GM19239 (cell line): ENCODE results near the gene DIAPH3.

Experiments
- DNase-seq: peaks from one replicate; pipeline ENCODE4 v3.0.0; 2011; ENCODE audit warnings: low spot score; ENCODE audit not compliant: insufficient read length
- FAIRE-seq: peaks from 2 replicates; lab custom pipeline; 2011; peaks lifted over from hg19 to GRCh38; lab: Jason Lieb, UNC

The DIAPH3 gene

DNA sequence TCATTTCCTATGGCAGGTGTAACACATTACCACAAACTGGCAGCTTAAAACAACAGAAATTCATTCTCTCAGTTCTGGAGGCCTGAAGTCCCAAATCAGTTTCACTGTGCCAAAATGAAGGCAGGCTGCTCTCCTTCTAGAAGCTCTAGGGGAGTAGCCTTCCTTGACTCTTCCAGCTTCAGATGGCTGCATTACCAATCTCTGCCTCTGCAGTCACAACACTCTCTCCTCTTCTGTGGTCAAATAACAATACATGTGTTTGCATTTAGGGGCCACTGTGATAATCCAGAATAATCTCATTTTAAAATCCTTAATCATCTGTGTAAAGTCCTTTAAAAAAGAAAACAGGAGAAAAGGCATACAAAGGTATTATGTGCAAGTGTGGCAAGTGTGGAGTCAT is 7.8 kb downstream of the DIAPH3 start:
- FAIRE-seq (no peak), DNase-seq (no peak)

DNA sequence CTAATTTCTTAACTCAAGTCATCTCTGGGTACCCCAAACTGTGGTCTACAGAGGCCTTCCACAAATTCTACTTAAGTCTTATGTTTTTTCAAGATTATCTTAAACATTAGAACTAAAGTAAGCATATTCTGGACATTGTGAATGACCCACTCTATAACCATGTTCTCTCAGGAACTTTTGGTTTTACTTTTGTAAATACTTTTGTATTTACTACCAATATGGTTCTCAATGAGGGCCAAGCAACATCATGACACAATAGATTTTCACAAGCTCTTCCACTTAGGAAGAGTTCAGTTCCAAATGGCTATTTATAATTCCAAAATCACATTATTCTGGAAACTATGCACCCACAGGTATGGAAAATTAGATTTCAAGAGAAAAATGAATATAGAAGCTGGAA is 10.8 kb downstream of the DIAPH3 start:
- DNase-seq (no peak), FAIRE-seq (peak; percentile 33)

- no peak for FAIRE-seq
- no peak for DNase-seq
Measured at GRCh38 chr13:60152114-60152513, 11.6 kb downstream of the DIAPH3 start.

DNA sequence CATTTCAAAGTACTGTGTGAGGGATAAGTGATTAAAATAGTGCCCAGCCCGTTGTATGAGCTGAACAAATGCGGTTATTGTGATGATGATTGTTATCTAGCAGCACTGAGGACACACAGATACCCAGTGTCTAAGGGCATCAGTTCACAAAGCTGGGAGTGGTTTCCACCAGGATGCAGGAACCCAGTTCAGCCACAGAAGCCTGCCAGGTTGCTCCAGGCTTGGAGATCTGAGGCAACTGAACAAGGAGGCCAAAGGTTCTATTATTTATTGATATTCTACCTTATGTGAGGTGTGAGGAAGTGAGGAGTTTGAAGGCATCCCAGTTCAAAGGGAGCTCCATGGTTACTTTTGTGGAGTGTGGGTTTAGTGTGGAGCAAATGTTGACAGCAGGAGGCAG is 13.2 kb downstream of the DIAPH3 start:
- FAIRE-seq (no peak), DNase-seq (no peak)

- FAIRE-seq (peak; percentile 67), DNase-seq (no peak)
Measured at GRCh38 chr13:60148918-60149317, 14.8 kb downstream of the DIAPH3 start.

- no peak for DNase-seq
- no peak for FAIRE-seq
Measured at GRCh38 chr13:60147361-60147760, 16.4 kb downstream of the DIAPH3 start.

DNA sequence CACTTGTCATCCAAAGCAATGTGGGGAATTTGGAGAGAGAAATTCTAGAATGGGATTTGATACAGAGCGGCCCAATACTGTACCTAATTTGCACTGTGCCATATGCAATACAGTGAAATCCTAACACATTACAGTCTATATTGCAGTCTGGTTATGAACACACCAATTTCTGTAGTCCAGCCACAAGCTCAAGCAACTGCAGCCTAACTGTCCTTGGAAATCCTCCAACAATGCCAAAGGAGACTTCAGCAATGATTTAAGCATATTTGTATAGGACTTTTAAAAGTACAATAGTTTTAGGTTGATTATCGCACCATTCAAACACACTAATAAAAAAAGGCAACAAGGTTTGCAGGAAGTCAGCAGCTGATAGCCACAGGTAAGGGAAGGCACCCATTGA is 17.3 kb downstream of the DIAPH3 start:
- no peak for FAIRE-seq

DNA sequence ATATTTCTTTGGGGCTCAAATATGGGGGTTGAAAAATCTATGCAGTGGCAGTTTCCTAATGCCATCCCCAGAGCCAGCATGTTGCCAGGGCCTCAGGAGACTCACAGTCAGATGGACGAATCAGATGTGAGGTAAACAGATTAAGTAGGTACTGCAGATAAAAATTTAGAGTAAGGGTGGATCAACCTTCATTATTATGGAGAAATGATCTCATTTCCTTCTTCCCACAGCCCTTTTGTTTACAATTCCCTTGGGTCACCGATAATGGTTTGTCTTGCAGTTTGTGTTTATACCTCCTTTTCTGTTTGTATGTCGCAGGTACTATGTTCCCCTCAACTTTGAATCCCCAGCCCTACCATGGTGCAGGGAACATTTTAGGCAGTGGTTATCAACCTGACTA is 20.0 kb downstream of the DIAPH3 start:
- FAIRE-seq (no peak), DNase-seq (no peak)

More for the DNA sequence above, 17.3 kb downstream of the DIAPH3 start:
- no peak for DNase-seq

DNA sequence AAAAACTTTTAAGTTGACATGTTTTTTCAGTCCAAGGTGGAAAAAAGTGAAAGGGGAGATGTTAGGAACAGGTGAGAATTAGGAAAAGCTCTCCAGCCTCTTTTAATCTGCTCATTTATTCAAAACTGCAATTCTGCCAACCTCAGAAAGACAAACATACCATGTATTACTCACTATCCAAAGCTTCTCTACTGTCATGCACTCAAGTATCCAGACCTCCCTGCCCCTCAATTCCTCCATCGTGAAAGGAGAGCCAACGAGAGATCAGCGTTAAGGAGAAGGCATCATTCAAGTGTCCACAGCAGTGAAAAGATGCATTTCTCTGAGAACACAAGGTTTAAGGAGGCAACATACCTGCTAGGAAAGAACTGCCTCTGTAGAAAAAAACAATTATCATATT is 24.5 kb downstream of the DIAPH3 start:
- FAIRE-seq (no peak), DNase-seq (no peak)

GRCh38 chr13:60138674-60139073 is 25.1 kb downstream of the DIAPH3 start:
- DNase-seq (no peak), FAIRE-seq (no peak)

- FAIRE-seq (no peak), DNase-seq (no peak)
Measured at GRCh38 chr13:60137911-60138560, 25.7 kb downstream of the DIAPH3 start.

DNA sequence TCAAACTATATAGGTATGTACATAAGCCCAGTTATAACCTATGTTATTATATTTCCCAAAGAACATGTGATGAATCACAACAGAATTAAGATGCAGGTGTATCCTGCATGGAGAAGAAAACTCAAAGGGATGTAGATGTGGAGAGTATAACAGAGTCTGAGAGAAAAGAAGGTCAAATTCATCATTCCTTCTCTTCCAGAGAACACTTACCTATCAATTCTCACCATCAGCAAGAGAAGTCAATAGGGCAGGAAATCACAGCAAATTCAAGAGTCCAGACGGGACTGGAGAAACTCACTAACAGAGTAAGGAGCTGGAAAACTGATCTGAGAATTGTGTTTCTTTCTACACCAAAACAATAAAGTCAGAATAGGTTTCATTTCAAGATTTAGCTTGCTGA is 28.4 kb downstream of the DIAPH3 start:
- DNase-seq (no peak), FAIRE-seq (no peak)

- no peak for DNase-seq
- FAIRE-seq, result peak; percentile 71
Measured at GRCh38 chr13:60134376-60134775, 29.4 kb downstream of the DIAPH3 start.

DNA sequence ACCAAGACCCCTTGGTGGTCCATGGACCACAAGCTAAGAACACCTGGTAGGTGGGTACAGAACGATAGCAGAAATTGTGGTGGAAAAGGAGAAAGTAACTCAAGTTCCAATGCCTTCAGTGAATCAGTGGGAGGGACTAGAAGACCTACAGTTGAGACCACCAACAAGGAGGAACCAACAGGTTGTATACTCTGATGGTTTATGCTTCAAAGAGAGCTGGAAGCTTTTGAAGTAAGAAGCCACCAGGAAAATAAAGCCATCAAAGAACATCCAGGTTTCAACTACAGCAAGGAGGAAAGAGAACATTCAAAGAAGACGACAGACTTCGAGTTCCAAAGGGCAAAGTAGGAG is 42.4 kb downstream of the DIAPH3 start:
- DNase-seq, result no peak

DNA sequence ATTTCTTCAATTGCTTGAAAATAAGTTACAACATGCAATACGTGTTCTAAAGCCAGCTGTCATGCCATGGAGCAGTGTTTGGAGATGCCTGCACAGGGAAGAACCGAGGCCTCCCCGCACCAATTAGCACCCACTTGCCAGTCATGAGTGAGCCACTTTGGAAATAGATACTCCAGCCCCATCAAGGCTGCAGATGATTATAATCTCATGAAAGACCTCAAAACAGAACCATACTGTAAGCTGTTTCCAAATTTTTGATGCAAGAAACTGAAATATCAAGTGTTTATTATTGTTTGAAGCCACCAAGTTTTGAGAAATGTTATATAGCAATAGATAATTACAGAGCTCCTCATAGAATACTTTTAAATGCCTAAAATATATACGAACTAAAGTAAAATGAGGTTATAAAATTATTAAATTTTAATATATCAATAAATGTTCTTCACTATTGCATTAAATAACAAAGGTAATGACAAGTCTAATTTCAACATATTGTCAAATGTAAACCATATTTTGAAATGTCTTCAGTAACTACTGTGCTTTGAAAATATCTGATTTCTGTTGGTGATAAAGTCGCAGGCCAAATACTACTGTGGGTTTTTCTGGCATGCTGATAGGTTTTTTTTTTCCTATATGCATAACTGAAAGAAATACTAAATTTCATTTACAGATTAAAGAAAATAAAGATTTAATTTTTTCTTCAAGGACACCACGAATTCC is 43.0 kb downstream of the DIAPH3 start:
- no peak for FAIRE-seq
- DNase-seq, result no peak

More for the DNA sequence above, 42.4 kb downstream of the DIAPH3 start:
- no peak for FAIRE-seq

- DNase-seq (no peak), FAIRE-seq (no peak)
Measured at GRCh38 chr13:60118696-60119400, 44.9 kb downstream of the DIAPH3 start.

- no peak for FAIRE-seq
- no peak for DNase-seq
Measured at GRCh38 chr13:60114499-60115028, 49.2 kb downstream of the DIAPH3 start.

- DNase-seq (no peak), FAIRE-seq (no peak)
Measured at GRCh38 chr13:60112771-60113170, 51.0 kb downstream of the DIAPH3 start.

DNA sequence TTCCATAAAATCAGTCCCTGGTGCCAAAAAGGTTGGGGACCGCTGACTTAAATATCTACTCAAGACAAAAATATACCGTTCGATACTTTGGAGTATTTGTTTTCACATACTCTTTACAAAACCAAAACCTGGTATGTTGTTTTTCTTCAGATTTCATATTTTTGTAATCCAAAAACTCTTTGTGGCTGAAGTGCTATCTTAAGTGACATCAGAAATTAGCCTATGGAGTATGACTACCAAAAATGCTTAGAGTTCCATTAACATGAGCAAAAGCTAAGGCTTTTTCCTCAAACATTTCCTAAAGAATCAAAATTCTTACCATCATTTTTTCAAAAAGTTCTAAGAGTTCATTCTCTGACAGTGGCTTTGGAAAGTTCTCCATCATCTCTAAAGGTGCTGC is 52.0 kb downstream of the DIAPH3 start:
- FAIRE-seq, result no peak
- DNase-seq, result no peak

GRCh38 chr13:60109285-60109684 is 54.4 kb downstream of the DIAPH3 start:
- DNase-seq, result no peak
- FAIRE-seq, result no peak

DNA sequence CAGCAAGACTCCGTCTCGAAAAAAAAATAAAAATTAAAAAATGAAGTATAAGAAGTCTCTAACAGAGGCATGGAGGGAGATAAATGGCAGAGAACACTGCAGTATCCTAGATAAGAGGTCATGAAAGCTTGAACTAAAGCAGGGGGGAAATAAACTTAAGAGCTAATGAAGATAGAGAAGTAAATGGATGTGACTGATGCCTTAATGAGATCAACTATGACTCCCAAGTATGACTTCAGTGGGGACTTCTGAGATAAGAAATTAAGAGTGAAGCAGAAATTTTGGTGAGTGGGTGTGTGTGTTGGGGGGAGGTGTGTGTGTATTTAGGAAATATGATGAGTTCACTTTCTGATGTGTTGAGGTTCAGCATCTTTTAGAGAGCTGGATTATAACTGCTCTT is 55.1 kb downstream of the DIAPH3 start:
- DNase-seq (no peak), FAIRE-seq (no peak)
